ENCODE measurements around the gene KRTAP10-10. TPM values are rescaled to one million over a fixed set of nuclear protein-coding genes. Genes with fewer than 3 reads are reported as not detected.
"Not testable (repeated sequence)": the region's sequence is repeated elsewhere in the genome, so short reads cannot be mapped to it uniquely, and the experiment has no call there.

The KRTAP10-10 gene
- total RNA-seq, 1 donor from 2014 or later = not detected

GRCh38 chr21:44681861-44682579 is 44.9 kb downstream of the KRTAP10-10 start, which contains the start of gene KRTAP12-1:
TSS of gene KRTAP12-1 (minus strand) at chr21:44682163. CDS start at chr21:44682123, 40 bp downstream.
- DNase-seq (ENCODE audit: low read depth in 2 of 2) = no peak

DNA sequence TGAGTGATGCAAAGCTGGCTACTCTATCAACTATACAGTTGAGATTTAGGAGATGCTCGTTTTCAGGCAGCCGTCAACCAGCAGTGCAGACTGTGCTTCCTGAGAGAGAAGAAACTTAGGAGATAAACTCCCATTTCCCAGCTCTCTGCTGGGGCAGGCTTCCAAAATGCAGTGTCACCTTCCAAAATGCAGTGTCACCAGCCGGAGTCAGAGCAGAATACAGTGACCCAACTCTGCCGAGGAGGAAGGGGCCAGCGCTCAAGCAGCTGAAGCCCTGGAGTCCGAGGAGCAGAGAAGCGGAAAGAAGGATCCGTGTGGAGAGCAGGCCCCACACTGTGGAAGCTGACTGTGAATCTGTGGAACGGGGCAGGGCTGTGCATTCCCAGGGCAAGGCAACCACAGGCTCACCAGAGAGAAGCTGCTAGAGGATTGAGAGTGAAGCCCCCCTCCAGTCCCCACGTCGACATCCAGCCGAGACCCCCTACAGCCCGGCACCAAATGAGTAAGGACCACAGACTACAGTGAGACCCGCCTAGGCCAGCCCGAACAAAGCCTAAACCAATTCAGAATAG is 45.5 kb downstream of the KRTAP10-10 start:
- no peak for DNase-seq (ENCODE audit: low read depth in 2 of 2)

DNA sequence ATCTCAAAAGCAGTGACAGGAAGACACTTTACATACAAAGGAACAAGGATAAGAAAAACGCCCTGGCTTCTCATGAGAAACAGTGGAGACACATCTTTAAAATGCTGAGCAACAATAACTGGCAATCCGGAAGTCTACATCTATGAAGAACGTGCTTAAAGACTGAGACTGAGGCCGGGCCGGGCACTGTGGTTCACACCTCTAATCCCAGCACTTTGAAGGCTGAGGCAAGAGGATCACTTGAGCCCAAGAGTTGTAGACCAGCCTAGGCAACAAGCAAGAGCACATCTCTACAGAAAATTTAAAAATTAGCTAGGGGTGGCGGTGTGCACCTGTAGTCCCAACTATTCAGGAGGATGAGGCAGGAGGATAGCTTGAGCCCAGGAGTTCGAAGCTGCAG is 46.9 kb downstream of the KRTAP10-10 start:
- no peak for DNase-seq (ENCODE audit: low read depth in 2 of 2)

GRCh38 chr21:44684483-44684882 is 47.3 kb downstream of the KRTAP10-10 start:
- DNase-seq (ENCODE audit: low read depth in 2 of 2) = no peak

DNA sequence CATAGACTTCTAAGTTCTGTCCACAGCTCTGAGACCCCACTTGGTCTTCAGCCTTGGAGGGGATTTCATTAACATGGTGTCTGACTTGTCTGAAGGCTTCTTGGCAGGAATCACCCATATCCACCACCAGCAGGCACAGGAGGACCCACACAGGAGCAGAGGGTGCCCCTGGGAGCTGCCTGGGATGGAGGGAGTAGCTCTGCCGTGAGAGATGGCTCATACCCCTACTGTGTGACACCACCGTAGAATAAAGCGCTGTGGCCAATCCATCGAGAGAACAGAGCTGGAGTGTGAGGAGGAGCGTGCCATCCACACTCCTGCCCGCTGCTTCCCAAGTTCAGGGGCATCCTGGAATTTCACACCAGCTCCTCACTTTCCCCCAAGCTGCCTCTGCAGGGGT is 47.9 kb downstream of the KRTAP10-10 start:
- DNase-seq (ENCODE audit: low read depth in 2 of 2) = not testable (repeated sequence)

- peak; percentile 38 to 57 for DNase-seq (ENCODE audit: low read depth in 2 of 2)
Observed at GRCh38 chr21:44686000-44686781, 49.0 kb downstream of the KRTAP10-10 start.

GRCh38 chr21:44686843-44687561 is 49.8 kb downstream of the KRTAP10-10 start:
- no peak for DNase-seq (ENCODE audit: low read depth in 2 of 2)

- no peak for DNase-seq (ENCODE audit: low read depth in 2 of 2)
Observed at GRCh38 chr21:44687671-44688070, 50.5 kb downstream of the KRTAP10-10 start.

Other genes starting within 250 kb of the KRTAP10-10 start
- 0.77 and 1.8 TPM in 2 replicates for gene LRRC3, start 181.8 kb upstream of the KRTAP10-10 start, total RNA-seq
- gene KRTAP10-1, start 97.2 kb upstream of the KRTAP10-10 start, total RNA-seq = not detected in 2 replicates
- gene KRTAP10-2, start 85.9 kb upstream of the KRTAP10-10 start, total RNA-seq = not detected in 2 replicates
- gene KRTAP10-3, start 78.6 kb upstream of the KRTAP10-10 start, total RNA-seq = not detected in 2 replicates
- gene KRTAP10-4, start 63.6 kb upstream of the KRTAP10-10 start, total RNA-seq = not detected in 2 replicates
- not detected in 2 replicates for gene KRTAP10-5, start 56.8 kb upstream of the KRTAP10-10 start, total RNA-seq
- not detected in 2 replicates for gene KRTAP10-6, start 44.9 kb upstream of the KRTAP10-10 start, total RNA-seq
- not detected in 2 replicates for gene KRTAP10-7, start 36.8 kb upstream of the KRTAP10-10 start, total RNA-seq
- gene KRTAP10-8, start 25.3 kb upstream of the KRTAP10-10 start, total RNA-seq = not detected in 2 replicates
- not detected in 2 replicates for gene KRTAP10-9, start 10.3 kb upstream of the KRTAP10-10 start, total RNA-seq
- not detected in 2 replicates for gene KRTAP10-11, start 9.1 kb downstream of the KRTAP10-10 start, total RNA-seq
- gene KRTAP12-4, start 17.3 kb downstream of the KRTAP10-10 start, total RNA-seq = not detected in 2 replicates
- gene KRTAP12-3, start 20.6 kb downstream of the KRTAP10-10 start, total RNA-seq = not detected in 2 replicates
- not detected in 2 replicates for gene KRTAP12-2, start 29.6 kb downstream of the KRTAP10-10 start, total RNA-seq
- not detected in 2 replicates for gene KRTAP12-1, start 44.8 kb downstream of the KRTAP10-10 start, total RNA-seq
- not detected in 2 replicates for gene KRTAP10-12, start 59.8 kb downstream of the KRTAP10-10 start, total RNA-seq
- 0.13 TPM in 2 replicates for gene TSPEAR, start 74.2 kb downstream of the KRTAP10-10 start, total RNA-seq
- 65.0 and 106 TPM in 2 replicates for gene UBE2G2, start 164.5 kb downstream of the KRTAP10-10 start, total RNA-seq
- gene SUMO3, start 180.7 kb downstream of the KRTAP10-10 start, total RNA-seq = 72.7 and 86.4 TPM in 2 replicates
- gene PTTG1IP, start 236.3 kb downstream of the KRTAP10-10 start, total RNA-seq = 256 and 343 TPM in 2 replicates

All from dermis microvascular lymphatic vessel endothelial cell (primary cell).